Measurements from ENCODE around the gene TRAF6.
A peak's percentile ranks its signal among the peaks of the same experiment; 100 is the strongest.

GRCh38 chr11:36540998-36541397 lies 30.9 kb upstream of the TRAF6 start:
- peak in 3 of 6 experiments; percentile 31 to 44 (median 37) for TF ChIP-seq CTCF (IDR thresholded peaks at IDR 0.05)
- no peak for TF ChIP-seq POLR2A (IDR thresholded peaks at IDR 0.05)
- TF ChIP-seq POLR2AphosphoS5 (IDR thresholded peaks at IDR 0.05), result peak in 1 of 2 donors; percentile 15

All from upper lobe of left lung (tissue), 4 donors.